GM12892 (cell line): Measurements from ENCODE around the gene VAV2.

Experiments
- POLR2A ChIP-seq: IDR thresholded peaks from 2 replicates; pipeline ENCODE4 v1.6.1; 2011; ENCODE audit warnings: low read depth, low read length, control low read depth
- POLR2AphosphoS5 ChIP-seq: IDR thresholded peaks from 2 replicates; pipeline ENCODE4 v1.6.1; 2011; ENCODE audit warnings: low read depth, low read length, control low read depth
- TAF1 ChIP-seq: IDR thresholded peaks from 2 replicates; pipeline ENCODE4 v1.6.1; 2011; ENCODE audit warnings: low read depth, mild to moderate bottlenecking, control low read depth, low read length, borderline replicate concordance

DNA sequence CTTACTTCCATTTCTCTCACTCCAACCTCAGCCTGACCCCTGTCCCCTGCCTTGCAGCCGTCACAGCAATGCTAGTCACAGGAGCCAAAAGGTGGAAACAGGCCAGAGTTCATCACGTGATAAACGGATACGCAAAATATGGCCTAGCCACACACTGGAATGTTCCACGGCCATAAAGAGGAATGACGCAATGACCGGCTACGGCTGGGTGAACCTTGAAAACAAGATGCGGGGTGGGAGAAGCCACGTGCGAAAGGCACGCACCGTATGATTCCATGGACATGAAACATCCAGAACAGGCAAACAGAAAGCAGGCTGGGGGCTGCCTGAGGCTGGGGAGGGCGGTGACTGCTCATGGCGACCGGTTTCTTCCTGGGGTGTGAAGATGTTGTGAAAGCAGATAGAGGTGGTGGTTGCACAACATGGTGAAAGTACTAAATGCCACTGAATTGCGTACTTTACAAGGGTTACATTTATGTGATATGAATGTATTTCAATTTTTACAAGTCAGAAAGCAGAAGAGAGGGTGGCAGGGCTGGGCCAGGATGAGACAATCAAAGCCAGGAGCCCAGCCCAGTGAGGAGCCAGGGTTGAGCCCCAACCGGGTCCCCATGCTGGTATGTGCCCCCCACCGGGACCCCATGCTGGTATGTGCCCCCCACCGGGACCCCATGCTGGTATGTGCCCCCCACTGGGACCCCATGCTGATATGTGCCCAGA lies 136.2 kb downstream of the VAV2 start:
- TF ChIP-seq POLR2A (no peak), POLR2AphosphoS5 (no peak), TAF1 (no peak)
